ENCODE data around the gene VMAC.

VMAC gene

DNA sequence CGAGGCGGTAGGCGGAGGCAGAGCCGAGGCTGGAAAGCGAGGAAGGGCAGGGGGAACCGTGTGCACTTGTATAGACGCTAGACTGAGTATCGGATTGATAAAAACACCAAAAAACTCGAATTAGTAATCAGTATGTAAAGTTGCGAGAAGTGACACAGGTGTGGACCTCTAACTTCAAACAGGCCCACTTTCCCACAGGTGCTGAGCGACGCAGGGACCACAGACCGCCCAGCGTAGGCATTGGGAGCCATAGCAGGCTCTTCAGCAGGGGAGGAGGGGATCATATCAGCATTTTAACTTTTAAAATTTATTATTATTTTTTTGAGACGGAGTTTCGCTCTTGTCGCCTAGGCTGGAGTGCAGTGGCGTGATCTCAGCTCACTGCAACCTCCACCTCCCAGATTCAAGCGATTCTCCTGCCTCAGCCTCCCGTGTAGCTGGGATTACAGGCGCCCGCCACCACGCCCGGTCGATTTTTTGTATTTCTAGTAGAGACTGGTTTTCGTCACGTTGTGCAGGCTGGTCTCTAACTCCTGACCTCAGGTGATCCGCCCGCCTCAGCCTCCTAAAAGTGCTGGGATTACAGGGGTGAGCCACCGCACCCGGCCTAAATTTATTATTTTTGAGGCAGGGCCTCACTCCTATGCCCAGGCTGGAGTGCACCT, 574 bp downstream of the VMAC start:
- no peak for DNase-seq

DNA sequence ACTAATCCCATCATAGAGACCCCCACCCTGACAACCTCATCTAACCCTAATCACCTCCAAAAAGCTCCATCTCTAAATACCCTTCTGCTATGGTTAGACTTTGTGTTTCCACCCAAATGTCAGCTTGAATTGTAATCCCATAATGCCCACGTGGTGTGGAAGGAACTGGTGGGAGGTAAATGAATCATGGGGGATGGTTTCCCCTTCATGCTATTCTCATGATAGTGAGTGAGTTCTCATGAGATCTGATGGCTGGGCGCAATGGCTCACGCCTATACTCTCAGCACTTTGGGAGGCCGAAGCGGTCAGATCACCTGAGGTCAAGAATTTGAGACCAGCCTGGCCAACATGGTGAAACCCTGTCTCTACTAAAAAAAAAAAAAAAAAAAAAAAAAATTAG, 2.6 kb downstream of the VMAC start:
- DNase-seq = peak; percentile 45

DNA sequence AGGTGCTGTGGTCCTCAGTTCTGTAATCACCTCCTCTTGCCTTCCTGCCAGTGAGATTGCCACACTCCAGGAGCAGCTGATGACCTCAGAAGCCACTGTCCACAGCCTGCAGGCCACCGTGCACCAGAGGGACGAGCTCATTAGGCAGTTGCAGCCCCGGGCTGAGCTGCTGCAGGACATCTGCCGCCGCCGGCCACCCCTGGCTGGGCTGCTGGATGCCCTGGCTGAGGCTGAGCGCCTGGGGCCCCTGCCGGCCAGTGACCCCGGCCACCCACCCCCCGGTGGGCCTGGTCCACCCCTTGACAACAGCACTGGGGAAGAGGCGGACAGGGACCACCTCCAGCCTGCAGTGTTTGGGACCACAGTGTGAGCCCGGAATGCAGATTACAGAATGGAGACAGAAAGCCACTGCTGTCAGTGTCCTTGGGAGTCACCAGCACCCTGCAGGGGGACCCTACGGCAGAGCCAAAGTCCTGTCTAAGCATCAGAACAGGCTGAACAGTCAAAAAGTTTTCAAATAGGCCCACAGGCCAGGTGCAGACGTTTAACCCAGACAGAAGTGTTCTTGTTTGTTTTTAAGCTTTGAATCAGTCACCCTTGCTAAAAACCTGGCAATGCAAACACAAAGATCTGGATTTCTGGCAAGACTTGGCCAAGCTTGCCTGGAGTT, 4.2 kb downstream of the VMAC start:
- DNase-seq = no peak

DNA sequence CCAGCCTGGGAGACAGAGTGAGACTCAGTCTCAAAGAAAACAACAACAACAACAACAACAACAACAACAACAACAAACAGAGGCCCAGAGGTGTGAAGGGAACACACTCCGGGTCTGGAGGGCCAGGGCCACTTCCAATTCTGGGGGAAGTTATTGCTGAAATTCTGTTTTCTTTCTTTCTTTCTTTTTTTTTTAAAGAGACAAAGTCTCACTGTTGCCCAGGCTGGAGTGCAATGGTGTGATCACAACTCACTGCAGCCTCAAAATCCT, 5.9 kb downstream of the VMAC start:
- no peak for DNase-seq

DNA sequence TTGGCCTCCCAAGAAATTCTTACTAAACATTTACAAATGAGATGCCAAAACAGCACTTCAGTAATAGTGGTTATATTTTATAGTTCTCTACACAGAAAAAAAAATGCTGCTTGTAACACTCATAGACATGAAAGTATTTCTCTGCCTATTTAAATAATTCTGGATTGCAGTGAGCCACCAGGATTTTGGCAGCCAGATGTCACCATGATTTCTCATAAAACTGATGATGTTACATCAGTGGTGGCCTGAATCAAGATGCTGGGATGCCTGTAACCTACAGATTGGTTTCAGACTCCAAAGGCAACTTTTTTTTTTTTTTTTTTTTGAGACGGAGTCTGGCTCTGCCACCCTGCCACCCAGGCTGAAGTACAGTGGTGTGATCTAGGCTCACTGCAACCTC, 6.7 kb downstream of the VMAC start:
- no peak for DNase-seq

DNA sequence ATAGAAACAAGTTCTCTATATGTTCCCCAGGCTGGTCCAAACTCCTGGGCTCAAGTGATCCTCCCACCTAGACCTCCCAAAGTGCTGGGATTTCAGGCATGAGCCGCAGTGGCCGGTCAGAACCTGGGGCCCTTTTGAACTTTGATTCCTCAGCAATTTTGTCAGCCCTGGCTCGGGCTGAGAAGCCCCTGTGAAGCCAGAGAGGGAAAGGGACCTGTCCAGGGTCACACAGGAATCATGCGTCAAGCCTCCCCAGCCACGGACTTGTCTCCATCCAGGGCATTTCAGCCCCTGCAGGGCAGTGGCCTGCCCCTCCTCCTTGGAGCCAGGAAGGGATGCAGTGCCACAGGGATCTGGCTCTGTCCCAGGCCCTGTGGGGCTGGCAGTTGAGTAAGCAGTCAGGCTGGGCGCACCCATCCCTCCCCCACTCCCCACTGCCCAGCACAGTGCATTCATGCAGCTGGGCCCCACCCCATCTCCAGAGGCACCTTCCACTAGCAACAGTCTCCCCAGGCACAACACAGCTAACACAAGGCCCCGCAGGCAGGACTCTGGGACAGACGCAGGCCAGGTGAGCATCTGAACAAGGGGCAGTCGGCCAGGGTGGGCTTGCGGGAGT, 9.2 kb downstream of the VMAC start, which contains the start of gene CAPS:
CAPS (plus strand) TSS at position 516 of the 619 bp plus-strand sequence. CDS start 153 bp downstream, outside the sequence.
- DNase-seq = no peak

DNA sequence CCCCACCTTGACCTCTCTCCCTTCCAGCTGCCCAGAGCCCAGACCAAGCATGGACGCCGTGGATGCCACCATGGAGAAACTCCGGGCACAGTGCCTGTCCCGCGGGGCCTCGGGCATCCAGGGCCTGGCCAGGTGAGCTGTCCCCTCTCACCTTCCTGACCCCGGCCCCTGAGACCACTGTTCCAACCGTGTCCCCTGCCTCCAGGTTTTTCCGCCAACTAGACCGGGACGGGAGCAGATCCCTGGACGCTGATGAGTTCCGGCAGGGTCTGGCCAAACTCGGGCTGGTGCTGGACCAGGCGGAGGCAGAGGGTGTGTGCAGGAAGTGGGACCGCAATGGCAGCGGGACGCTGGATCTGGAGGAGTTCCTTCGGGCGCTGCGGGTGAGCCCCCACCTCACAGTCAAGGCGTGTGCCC, 9.7 kb downstream of the VMAC start:
- no peak for DNase-seq

DNA sequence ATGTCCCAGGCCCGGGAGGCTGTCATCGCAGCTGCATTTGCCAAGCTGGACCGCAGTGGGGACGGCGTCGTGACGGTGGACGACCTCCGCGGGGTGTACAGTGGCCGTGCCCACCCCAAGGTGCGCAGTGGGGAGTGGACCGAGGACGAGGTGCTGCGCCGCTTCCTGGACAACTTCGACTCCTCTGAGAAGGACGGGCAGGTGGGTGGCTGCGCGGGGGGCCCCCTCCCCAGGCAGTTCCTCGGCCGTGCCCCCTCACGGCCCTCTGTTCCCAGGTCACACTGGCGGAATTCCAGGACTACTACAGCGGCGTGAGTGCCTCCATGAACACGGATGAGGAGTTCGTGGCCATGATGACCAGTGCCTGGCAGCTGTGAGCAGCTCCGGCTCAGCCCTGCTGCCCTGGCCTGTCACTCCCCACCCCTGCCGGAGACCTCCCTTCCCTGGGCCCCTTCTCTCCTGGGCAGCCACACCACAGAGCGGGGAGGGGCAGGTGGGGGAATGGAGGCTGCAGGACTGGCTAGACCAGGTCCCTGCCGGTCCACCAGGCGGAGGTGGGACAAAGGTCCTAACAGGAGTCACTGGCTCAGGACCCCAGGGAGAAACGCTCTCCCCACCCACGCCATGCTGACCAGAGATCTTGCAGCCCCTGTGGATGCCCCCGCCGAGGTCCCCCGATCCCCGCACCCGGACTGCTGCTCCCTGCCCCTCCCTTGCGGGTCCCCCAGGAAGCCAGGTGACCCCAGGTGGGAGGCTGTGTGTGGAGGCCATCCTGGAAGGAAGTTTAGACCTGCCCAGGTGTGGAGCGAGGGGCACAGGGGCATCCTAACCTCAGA, 10.5 kb downstream of the VMAC start:
- no peak for DNase-seq

DNA sequence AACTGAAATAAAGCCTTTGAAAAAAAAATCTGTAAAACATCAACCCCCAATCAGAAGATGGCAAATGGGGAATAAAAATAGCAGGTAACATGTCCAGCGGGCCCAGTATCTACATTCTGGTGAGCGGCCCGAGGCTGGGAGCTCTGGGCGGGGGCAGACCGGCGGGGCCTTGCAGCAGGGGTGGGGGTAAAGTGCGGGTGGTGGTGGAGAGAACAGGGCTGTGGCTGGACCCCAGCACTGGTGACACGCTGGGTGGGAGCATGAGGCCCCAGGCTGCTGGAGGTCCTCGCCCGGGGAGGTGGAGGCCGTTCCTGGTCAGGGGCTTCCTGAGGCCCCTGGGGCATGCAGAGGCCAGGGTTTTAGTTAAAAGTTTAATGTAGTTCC, 11.1 kb downstream of the VMAC start:
- no peak for DNase-seq

DNA sequence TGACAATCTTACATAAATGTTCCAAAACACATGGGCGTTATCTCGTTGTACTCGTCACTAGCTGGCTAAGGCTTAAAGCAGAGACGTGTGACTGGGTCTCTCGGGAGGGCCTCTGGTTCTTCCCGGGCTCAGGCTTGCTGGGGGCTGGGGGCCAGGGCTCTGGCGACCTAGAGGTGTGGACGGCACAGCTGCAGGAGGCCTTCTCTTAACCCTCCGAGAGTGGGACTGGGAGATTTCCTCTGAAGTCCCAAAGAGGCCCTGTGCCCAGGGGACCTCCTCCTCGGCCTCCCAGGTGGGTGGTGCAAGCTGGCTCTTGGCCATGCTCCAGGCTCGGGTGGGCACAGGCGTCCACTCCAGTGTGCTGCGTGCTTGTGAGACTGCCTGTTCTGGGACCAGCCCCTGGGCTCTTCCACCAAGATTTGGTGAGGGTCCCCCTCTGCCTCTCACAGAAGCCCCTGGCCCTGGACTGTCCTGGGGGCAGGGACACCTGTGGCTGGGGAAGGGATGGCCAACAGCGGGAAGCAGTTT, 11.6 kb downstream of the VMAC start:
- DNase-seq = no peak

DNA sequence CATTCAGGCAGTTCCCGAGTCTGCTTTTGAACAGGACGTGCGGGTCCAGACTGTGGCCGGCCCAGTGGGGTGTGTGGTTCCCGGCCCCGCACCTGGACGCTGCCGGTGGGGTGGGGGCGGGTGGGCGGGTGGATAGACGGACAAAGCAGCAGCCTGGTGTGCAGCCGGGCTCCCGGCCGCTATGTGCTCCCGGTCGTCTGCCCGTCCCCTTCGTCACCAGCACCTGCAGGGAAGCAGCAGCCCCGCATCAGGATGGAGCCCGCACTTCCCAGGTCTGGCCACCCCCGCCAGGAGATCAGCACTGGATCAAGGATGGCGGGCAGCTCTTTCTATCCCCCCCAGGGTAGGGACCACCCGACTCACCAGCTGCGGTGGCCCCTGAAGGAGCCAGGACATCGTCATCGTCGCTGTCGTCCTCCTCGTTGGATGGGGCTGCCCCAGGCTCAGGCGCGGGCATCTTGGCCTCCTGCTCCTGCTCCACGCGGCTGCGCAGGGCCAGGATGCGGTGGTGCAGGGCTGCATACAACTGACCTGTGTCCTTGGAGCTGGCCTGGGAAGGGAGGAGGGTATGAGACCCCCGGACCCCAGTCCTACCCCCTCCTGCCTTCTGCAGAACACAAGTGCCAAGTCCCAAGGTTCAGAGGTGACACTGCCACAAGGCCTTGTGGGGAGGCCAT, 12.9 kb downstream of the VMAC start:
- DNase-seq = no peak

DNA sequence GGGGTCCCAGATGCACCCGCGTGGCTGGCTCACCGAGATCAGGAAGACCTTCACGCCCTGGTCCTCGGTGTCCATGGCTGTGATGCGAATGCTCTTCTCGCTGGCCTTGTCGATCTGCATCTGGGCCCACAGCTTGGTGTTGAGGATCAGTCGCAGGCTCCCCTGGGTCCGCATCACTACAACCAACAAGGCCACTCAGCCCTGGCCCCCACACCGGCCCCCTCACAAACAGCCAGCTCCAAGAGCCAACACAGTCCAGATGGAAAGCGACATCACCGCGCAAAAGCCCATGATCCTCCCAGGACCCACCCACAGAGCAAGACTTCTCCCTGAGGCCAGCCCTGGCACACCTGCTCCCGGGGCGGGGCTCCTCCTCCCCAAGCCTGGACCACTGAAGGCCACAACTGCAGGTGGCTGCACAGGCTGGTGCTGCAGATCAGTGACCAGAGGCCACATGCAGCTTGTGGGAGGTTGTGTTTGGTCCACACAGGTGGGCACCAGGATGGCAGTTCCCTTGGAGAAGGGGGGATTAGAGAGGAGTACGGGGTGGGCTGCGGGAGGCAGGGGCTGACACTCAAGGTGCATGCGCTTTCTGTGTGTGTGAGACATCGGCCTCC, 13.9 kb downstream of the VMAC start:
- DNase-seq = no peak

DNA sequence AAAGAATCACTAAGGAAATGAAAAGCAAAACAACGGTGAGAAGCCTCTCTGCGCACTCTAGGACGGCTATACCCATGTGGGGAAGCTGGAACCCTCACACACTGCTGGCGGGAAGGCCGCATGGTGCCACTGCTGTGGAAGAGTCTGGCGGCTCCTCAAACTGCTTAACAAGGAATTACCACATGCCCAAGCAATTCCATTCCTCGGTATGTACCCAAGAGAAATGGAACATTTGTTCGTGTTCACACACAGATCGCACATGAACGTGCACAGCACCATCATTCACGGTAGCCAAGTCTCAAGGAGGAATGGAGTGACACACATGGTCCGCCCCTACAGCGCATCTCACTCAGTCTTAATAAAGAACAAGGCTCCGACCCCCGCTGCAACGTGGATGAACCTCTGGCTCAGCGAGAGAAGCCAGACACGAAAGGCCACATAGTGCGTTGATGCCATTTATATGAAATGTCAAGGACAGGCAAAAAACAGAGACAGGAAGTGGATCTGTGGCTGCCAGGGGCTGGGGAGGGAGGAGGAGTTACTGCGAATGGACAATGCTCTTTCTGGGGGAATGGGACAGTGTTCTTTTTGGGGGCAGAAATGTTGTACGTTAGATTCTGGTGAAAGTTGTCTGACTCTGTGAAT, 17.0 kb downstream of the VMAC start:
- no peak for DNase-seq

DNA sequence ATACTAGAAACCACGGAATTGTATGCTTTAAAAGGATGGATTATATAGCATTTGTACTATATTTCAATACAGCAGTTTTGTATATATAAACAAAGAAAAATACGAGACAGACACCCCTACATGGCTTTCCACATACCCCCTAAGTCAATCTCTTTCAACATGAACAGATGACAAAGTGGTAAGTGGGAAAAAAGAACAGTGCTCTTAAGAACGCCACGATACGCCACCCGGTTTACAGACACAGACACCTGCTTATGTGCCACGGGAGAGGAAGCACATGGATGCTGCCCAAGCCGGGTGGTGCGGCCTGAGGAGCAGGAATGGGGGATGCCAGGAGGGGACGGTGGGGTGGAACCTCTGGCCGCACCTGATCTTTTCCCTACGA, 17.5 kb downstream of the VMAC start:
- no peak for DNase-seq

DNA sequence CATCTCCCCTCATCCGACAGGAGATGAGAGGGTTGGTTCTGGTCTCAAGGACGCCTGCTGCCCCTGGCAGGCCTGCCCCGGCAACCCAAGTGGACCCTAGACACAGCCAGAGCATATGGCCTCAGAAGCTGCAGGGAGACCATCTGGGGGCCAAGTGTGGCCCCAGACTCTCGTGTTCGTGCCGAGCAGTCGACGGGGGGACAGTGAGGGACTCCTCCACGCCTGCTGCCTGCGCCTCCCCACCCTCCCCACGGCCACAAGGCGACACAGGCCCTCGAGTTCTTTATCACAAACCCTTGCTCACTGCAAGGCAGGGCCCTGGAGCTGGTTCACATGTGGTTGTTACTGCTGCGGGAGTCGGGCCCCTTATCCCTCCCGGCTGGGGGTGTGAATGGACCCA, 18.7 kb downstream of the VMAC start:
- DNase-seq = no peak

DNA sequence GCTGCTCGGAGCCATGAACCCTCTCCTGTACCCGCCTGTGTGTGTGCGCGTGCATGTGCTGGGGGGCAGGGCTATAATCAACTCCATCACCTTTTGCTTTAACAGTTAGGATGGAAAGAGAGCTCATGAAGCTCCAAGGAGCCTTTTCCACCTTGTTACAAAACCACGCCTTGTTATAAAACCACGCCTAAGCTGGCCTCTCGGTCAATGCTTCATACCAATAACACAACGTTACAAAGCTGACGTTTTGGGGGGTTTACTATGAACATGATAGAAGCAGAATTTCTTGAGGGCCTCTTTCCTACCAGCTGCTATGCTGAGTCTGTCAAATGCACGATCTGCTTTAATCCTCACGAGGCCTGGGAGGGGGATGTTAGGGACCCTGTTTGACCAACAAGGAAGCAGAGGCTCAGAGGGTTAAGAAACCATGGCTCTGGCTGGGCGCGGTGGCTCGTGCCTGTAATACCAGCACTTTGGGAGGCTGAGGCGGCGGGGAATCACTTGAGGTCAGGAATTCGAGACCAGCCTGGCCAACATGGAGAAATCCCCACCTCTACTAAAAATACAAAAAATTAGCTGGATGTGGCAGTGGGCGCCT, 21.3 kb downstream of the VMAC start:
- DNase-seq = no peak

DNA sequence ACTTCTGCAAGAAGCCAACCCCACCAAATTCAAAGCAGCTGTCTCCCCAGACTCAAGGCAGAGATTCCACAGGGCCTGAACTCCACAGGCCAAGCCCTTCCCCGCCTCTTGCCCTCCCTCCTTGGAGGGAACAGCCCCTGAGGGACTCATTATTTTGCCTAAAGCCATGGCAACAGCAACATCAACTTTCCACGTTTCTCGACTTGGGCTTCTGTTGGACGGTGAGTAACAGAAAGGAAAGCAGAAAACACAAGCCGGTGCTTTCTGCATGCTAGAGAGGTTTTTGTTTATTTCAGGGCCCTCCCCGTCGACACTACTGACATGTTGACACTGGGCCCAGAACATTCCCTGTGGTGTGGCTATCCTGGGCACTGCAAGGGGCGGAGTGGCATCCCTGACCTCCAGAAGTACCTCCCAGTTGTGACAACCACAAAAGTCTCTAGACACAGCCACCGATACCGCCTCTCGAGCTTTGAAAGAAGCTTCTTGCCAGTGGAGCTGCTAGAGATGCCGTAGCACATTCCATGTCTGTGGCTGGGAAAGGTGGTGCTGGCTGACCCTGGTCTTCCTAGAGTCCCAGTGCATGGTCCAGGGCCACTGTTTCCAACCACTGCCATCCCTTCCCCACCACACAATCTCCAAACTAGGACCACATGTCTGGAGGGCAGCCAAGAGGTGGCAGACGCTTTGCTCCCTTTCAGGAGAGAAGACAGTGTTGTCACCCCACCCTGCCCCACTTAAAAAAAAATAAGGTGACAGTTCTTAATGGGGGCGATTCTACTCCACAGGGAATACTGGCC, 22.2 kb downstream of the VMAC start:
- DNase-seq = no peak

DNA sequence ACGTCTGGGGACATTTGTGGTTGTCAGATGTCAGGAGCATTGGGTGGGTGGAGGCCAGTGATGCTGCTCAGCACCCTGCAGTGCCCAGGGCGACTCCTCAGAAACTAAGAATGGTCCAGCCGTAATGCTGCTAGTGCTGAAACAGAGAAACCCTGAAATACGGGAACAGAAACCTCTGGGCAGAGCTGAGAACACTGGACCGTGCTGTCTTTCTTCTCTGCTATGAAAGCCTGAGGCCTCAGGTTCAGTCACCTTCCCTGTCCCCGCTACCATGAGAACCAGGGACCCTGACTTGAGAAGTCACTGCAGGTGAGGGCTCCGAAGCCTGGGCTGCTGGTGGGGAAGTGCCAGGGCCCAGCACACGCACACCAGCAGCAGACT, 22.8 kb downstream of the VMAC start:
- DNase-seq = no peak

DNA sequence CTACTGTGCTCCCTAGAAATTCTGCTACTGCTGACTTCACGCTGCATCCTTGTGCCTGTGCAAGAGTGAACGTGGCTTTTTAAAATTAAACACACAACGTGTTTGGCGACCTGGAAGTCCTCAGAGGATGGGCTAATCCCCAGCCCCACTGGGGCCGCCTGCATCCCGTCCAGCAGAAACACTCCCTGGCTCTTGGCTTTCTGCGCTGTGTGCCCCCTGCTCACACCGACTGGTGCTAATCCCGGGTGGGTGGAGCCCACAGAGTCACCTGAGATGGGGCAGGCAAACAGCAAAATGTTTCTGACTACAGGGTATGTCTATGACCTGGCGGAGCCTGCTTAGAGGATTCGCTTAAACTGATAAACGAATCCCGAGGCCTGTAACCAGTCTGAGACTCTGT, 24.5 kb downstream of the VMAC start:
- no peak for DNase-seq

DNA sequence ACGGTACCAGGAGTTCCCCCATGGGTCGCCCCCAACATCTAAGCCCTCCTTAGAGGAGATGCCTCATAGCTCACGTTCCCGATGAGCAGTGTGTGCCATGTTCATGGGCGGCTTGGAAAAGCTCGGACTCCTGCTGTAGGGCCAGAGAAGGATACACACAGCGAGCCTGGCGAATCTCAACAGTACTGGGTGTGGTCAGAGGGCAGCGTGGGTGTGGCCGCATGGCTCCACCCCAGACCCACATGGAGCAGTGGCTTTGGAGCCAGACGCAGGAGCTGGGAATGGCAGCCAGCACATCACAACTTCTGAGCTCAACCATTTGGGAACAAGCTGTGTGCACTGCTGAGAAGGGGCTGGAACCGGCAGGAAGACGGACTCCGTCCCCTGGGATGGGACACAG, 25.0 kb downstream of the VMAC start:
- no peak for DNase-seq

DNA sequence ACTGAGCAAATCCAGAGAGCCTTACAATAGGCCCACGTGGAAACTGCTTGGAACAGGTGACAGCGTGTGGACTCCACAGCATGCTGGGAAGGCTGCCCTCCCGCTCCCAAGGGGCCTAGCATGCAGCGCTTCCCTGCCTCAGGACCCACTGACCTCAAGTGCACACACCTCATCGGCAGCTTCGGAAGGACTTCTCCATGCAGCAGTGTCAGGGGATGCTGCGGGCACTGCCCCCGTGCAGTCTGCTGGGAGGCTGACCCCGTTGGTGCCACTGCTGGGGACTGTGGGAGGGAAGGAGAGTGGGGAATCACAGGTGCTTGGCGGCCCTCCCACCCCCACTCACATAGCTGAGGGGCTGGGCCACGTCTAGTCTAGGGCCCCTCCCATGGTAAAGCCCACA, 26.6 kb downstream of the VMAC start:
- no peak for DNase-seq
